Upper lobe of right lung (tissue), 1 donor: ENCODE results near the gene NHLH2. TPM values are rescaled to one million over a fixed set of nuclear protein-coding genes. Genes with fewer than 3 reads are reported as not detected.

Experiments used
- ATAC-seq: fragments of 200-7000 bp; cut with Tn5 transposase; one replicate; pipeline ENCODE4 v1.9.1; 2020; ENCODE audit warnings: mild to moderate bottlenecking, moderate library complexity
- DNase-seq: peaks from one replicate; pipeline ENCODE4 v3.0.0-alpha.2; 2020
- H3K27ac ChIP-seq: fragments of 200-600 bp; one replicate; pipeline ENCODE4 v1.8.0; 2022
- H3K27me3 ChIP-seq: fragments of 200-600 bp; one replicate; pipeline ENCODE4 v1.8.0; 2022; ENCODE audit warnings: mild to moderate bottlenecking
- H3K36me3 ChIP-seq: fragments of 200-600 bp; one replicate; pipeline ENCODE4 v1.8.0; 2022
- H3K4me1 ChIP-seq: fragments of 200-600 bp; one replicate; pipeline ENCODE4 v1.8.0; 2022
- H3K4me3 ChIP-seq: fragments of 200-600 bp; one replicate; pipeline ENCODE4 v1.8.0; 2022; ENCODE audit warnings: mild to moderate bottlenecking
- H3K9me3 ChIP-seq: fragments of 200-600 bp; one replicate; pipeline ENCODE4 v1.8.0; 2022
- CTCF ChIP-seq: fragments of 200-600 bp; IDR thresholded peaks from one replicate; pipeline ENCODE4 v1.8.0; 2022; ENCODE audit warnings: antibody characterized with exemption
- intact Hi-C: fragments of 100-400 bp; cut with DNase I; formaldehyde crosslinking; loops from one replicate; pipeline ENCODE4 v1.11.0; 2022
- total RNA-seq: library from RNA; stranded (reverse); fragmentation: NEBNext Ultra II Directional; extraction: Animal tissue kit (Norgen Biotek cat#: 25700); gene quantifications from one replicate; pipeline ENCODE4 v1.2.1, GENCODE V29; 2021
- donor health status: DM: no; HTN: yes; CAD: no; lungs with severe emphysema.

NHLH2 gene
- total RNA-seq, 1 donor from 2014 or later, result 0.32 TPM

GRCh38 chr1:115842948-115843347, 2.0 kb upstream of the NHLH2 start:
- intact Hi-C loops, result no loop called here
- Histone ChIP-seq H3K4me3 (no peak overlapping the region), H3K27me3 (peaks cover 54% of the 10 kb centered on the region), H3K4me1 (peaks cover 22% of the 10 kb centered on the region), H3K9me3 (no peaks in the 10 kb centered on the region), H3K36me3 (no peaks in the 10 kb centered on the region), H3K27ac (no peak overlapping the region)
- ATAC-seq (no peak), DNase-seq (no peak)
- TF ChIP-seq CTCF, result no peak

GRCh38 chr1:115839679-115840237, 1.2 kb downstream of the NHLH2 start:
- H3K4me1 ChIP-seq, result peaks cover 26% of the 10 kb centered on the region
- H3K4me3 ChIP-seq, result peak overlapping the region; percentile 36
- no peak for TF ChIP-seq CTCF
- H3K27ac ChIP-seq, result no peak overlapping the region
- H3K27me3 ChIP-seq, result peaks cover 79% of the 10 kb centered on the region
- no peak for DNase-seq
- ATAC-seq, result no peak
- H3K9me3 ChIP-seq, result no peaks in the 10 kb centered on the region
- H3K36me3 ChIP-seq, result no peaks in the 10 kb centered on the region
- intact Hi-C loops, result no loop called here

- H3K27ac ChIP-seq, result peak overlapping the region; percentile 30
- H3K4me3 ChIP-seq, result peak overlapping the region; percentile 36
- ATAC-seq, result peak; percentile 67
These were observed 1.8 kb downstream of the NHLH2 start for GRCh38 chr1:115839029-115839678.

GRCh38 chr1:115838431-115839028, 2.4 kb downstream of the NHLH2 start:
- H3K9me3 ChIP-seq, result no peaks in the 10 kb centered on the region
- no peaks in the 10 kb centered on the region for H3K36me3 ChIP-seq
- intact Hi-C loops, result no loop called here
- ATAC-seq (peak; percentile 40), DNase-seq (no peak)
- peak overlapping the region; percentile 36 for H3K4me3 ChIP-seq
- H3K27me3 ChIP-seq, result peaks cover 73% of the 10 kb centered on the region
- TF ChIP-seq CTCF, result no peak
- peaks cover 26% of the 10 kb centered on the region for H3K4me1 ChIP-seq
- peak overlapping the region; percentile 30 for H3K27ac ChIP-seq

More at GRCh38 chr1:115839029-115839678, 1.8 kb downstream of the NHLH2 start:
- no peak for TF ChIP-seq CTCF
- DNase-seq, result peak; percentile 75
- Histone ChIP-seq H3K36me3 (no peaks in the 10 kb centered on the region), H3K9me3 (no peaks in the 10 kb centered on the region), H3K4me1 (peaks cover 26% of the 10 kb centered on the region), H3K27me3 (peaks cover 75% of the 10 kb centered on the region)
- intact Hi-C loops, result no loop called here

GRCh38 chr1:115837740-115838421, 3.0 kb downstream of the NHLH2 start:
- peaks cover 71% of the 10 kb centered on the region for H3K27me3 ChIP-seq
- peak; percentile 27 for ATAC-seq
- no peak overlapping the region for H3K27ac ChIP-seq
- peak overlapping the region; percentile 36 for H3K4me3 ChIP-seq
- H3K9me3 ChIP-seq, result no peaks in the 10 kb centered on the region
- peaks cover 26% of the 10 kb centered on the region for H3K4me1 ChIP-seq
- DNase-seq, result peak; percentile 66
- intact Hi-C loops, result no loop called here
- TF ChIP-seq CTCF, result no peak
- no peaks in the 10 kb centered on the region for H3K36me3 ChIP-seq
